IPS-15b (cell line): ENCODE data around the gene PKNOX2.

Source experiments
- H3K27me3 ChIP-seq: one replicate; pipeline ENCODE4 v1.6.1; 2013; ENCODE audit warnings: low read length; ENCODE audit not compliant: control insufficient read depth, insufficient read depth
- H3K36me3 ChIP-seq: one replicate; pipeline ENCODE4 v1.6.1; 2013; ENCODE audit warnings: low read length; ENCODE audit not compliant: control insufficient read depth, insufficient read depth
- H3K4me1 ChIP-seq: one replicate; pipeline ENCODE4 v1.6.1; 2013; ENCODE audit warnings: mild to moderate bottlenecking, low read length; ENCODE audit not compliant: control insufficient read depth, insufficient read depth
- H3K4me3 ChIP-seq: one replicate; pipeline ENCODE4 v1.5.1; 2013; ENCODE audit warnings: low read depth, low read length
- H3K9ac ChIP-seq: one replicate; pipeline ENCODE4 v1.6.1; 2013; ENCODE audit warnings: low read depth, mild to moderate bottlenecking, low read length
- H3K9me3 ChIP-seq: one replicate; pipeline ENCODE4 v1.6.1; 2013; ENCODE audit warnings: mild to moderate bottlenecking, low read length; ENCODE audit not compliant: control insufficient read depth, insufficient read depth

PKNOX2 gene

GRCh38 chr11:125371431-125371935 lies 206.9 kb downstream of the PKNOX2 start:
- peaks cover 7% of the 10 kb centered on the region for H3K27me3 ChIP-seq
- no peaks in the 10 kb centered on the region for H3K9me3 ChIP-seq
- H3K36me3 ChIP-seq = no peaks in the 10 kb centered on the region
- H3K4me3 ChIP-seq = peak overlapping the region; percentile 38
- H3K9ac ChIP-seq = no peak overlapping the region
- H3K4me1 ChIP-seq = peaks cover 31% of the 10 kb centered on the region

- Histone ChIP-seq H3K27me3 (peaks cover 7% of the 10 kb centered on the region), H3K4me1 (peaks cover 31% of the 10 kb centered on the region), H3K9ac (no peak overlapping the region), H3K36me3 (no peaks in the 10 kb centered on the region), H3K4me3 (no peak overlapping the region), H3K9me3 (no peaks in the 10 kb centered on the region)
Measured at GRCh38 chr11:125372088-125372487, 207.5 kb downstream of the PKNOX2 start.

- Histone ChIP-seq H3K4me1 (peaks cover 31% of the 10 kb centered on the region), H3K4me3 (no peak overlapping the region), H3K9ac (no peak overlapping the region), H3K27me3 (peaks cover 7% of the 10 kb centered on the region), H3K36me3 (no peaks in the 10 kb centered on the region), H3K9me3 (no peaks in the 10 kb centered on the region)
Measured at GRCh38 chr11:125372911-125373310, 208.4 kb downstream of the PKNOX2 start.

- Histone ChIP-seq H3K4me1 (peaks cover 31% of the 10 kb centered on the region), H3K9me3 (no peaks in the 10 kb centered on the region), H3K4me3 (no peak overlapping the region), H3K36me3 (no peaks in the 10 kb centered on the region), H3K27me3 (peaks cover 7% of the 10 kb centered on the region), H3K9ac (no peak overlapping the region)
Measured at GRCh38 chr11:125373426-125374391, 209.2 kb downstream of the PKNOX2 start.

- no peak overlapping the region for H3K9ac ChIP-seq
- H3K9me3 ChIP-seq = no peaks in the 10 kb centered on the region
- H3K36me3 ChIP-seq = no peaks in the 10 kb centered on the region
Measured at GRCh38 chr11:125374398-125374797, 209.8 kb downstream of the PKNOX2 start.

GRCh38 chr11:125375146-125375545 lies 210.6 kb downstream of the PKNOX2 start:
- Histone ChIP-seq H3K27me3 (peaks cover 7% of the 10 kb centered on the region), H3K9ac (no peak overlapping the region), H3K9me3 (no peaks in the 10 kb centered on the region), H3K4me1 (peaks cover 25% of the 10 kb centered on the region), H3K36me3 (no peaks in the 10 kb centered on the region), H3K4me3 (no peak overlapping the region)

More at GRCh38 chr11:125374398-125374797, 209.8 kb downstream of the PKNOX2 start:
- Histone ChIP-seq H3K4me3 (no peak overlapping the region), H3K27me3 (peaks cover 7% of the 10 kb centered on the region), H3K4me1 (peaks cover 30% of the 10 kb centered on the region)

GRCh38 chr11:125376117-125376516 lies 211.6 kb downstream of the PKNOX2 start:
- H3K27me3 ChIP-seq = peaks cover 7% of the 10 kb centered on the region
- peaks cover 16% of the 10 kb centered on the region for H3K4me1 ChIP-seq
- H3K36me3 ChIP-seq = no peaks in the 10 kb centered on the region
- H3K9ac ChIP-seq = no peak overlapping the region
- no peaks in the 10 kb centered on the region for H3K9me3 ChIP-seq
- no peak overlapping the region for H3K4me3 ChIP-seq

- peaks cover 12% of the 10 kb centered on the region for H3K4me1 ChIP-seq
- H3K9me3 ChIP-seq = no peaks in the 10 kb centered on the region
- no peak overlapping the region for H3K9ac ChIP-seq
- no peaks in the 10 kb centered on the region for H3K36me3 ChIP-seq
- H3K4me3 ChIP-seq = no peak overlapping the region
- H3K27me3 ChIP-seq = peaks cover 7% of the 10 kb centered on the region
Measured at GRCh38 chr11:125376856-125377255, 212.3 kb downstream of the PKNOX2 start.

GRCh38 chr11:125378083-125378482 lies 213.5 kb downstream of the PKNOX2 start:
- Histone ChIP-seq H3K36me3 (no peaks in the 10 kb centered on the region), H3K4me1 (peaks cover 3% of the 10 kb centered on the region), H3K4me3 (no peak overlapping the region), H3K27me3 (peaks cover 2% of the 10 kb centered on the region), H3K9me3 (no peaks in the 10 kb centered on the region), H3K9ac (no peak overlapping the region)

- H3K27me3 ChIP-seq = peaks cover 2% of the 10 kb centered on the region
Measured at GRCh38 chr11:125378571-125378970, 214.0 kb downstream of the PKNOX2 start.

GRCh38 chr11:125379565-125379964 lies 215.0 kb downstream of the PKNOX2 start:
- Histone ChIP-seq H3K4me1 (peaks cover 3% of the 10 kb centered on the region), H3K36me3 (no peaks in the 10 kb centered on the region), H3K9me3 (no peaks in the 10 kb centered on the region), H3K4me3 (no peak overlapping the region), H3K27me3 (no peaks in the 10 kb centered on the region), H3K9ac (no peak overlapping the region)

More at GRCh38 chr11:125378571-125378970, 214.0 kb downstream of the PKNOX2 start:
- Histone ChIP-seq H3K4me3 (no peak overlapping the region), H3K9me3 (no peaks in the 10 kb centered on the region), H3K4me1 (peaks cover 3% of the 10 kb centered on the region), H3K9ac (no peak overlapping the region), H3K36me3 (no peaks in the 10 kb centered on the region)

GRCh38 chr11:125379981-125380380 lies 215.4 kb downstream of the PKNOX2 start:
- Histone ChIP-seq H3K27me3 (no peaks in the 10 kb centered on the region), H3K9ac (no peak overlapping the region), H3K9me3 (no peaks in the 10 kb centered on the region), H3K4me1 (peaks cover 3% of the 10 kb centered on the region), H3K36me3 (no peaks in the 10 kb centered on the region), H3K4me3 (no peak overlapping the region)
